ENCODE data around the gene BRD2. TPM values are rescaled to one million over a fixed set of nuclear protein-coding genes. Genes with fewer than 3 reads are reported as not detected.

The BRD2 gene
- total and polyA plus RNA-seq, 2 of the 4 experiments (the other 2 are of a cell fraction), result 99.5 to 144 TPM

DNA sequence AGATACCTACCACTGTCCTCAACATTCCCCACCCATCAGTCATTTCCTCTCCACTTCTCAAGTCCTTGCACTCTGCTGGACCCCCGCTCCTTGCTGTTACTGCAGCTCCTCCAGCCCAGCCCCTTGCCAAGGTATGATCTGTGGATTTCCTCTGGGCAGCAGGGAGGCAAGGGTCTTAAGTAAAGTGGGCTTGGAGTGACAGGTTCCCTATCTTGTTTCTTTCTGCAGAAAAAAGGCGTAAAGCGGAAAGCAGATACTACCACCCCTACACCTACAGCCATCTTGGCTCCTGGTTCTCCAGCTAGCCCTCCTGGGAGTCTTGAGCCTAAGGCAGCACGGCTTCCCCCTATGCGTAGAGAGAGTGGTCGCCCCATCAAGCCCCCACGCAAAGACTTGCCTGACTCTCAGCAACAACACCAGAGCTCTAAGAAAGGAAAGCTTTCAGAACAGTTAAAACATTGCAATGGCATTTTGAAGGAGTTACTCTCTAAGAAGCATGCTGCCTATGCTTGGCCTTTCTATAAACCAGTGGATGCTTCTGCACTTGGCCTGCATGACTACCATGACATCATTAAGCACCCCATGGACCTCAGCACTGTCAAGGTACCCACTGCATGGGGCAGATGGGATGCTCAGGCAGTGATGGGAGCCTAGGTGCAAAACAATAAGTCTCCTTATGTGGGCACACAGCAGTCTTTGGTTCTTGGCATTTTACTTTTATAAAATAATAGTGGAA, 8.1 kb downstream of the BRD2 start:
- H3K4me3 ChIP-seq (ENCODE audit: insufficient read depth, low read depth, low read length), result no peak overlapping the region
- POLR2A ChIA-PET (ENCODE audit: unreplicated experiment), result no interaction called here
- WGBS, 2 experiments (ENCODE audit: extremely low coverage in 2 of 2, insufficient read length in 1 of 2), result 100% methylated on average over 1 of the region's 7 CpGs; no CpG with 5 or more reads in 1 of the 2 experiments
- TF ChIP-seq, protein P1, sequence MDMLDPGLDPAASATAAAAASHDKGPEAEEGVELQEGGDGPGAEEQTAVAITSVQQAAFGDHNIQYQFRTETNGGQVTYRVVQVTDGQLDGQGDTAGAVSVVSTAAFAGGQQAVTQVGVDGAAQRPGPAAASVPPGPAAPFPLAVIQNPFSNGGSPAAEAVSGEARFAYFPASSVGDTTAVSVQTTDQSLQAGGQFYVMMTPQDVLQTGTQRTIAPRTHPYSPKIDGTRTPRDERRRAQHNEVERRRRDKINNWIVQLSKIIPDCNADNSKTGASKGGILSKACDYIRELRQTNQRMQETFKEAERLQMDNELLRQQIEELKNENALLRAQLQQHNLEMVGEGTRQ (IDR thresholded peaks at IDR 0.05; ENCODE audit: low read depth, low read length), result no peak
- TF ChIP-seq CEBPB (IDR thresholded peaks at IDR 0.05; ENCODE audit: low read depth, low read length) (no peak), RAD21 (IDR thresholded peaks at IDR 0.05; ENCODE audit: low read length) (no peak), MAFK (IDR thresholded peaks at IDR 0.05; ENCODE audit: low read depth, low read length) (no peak), MAZ (IDR thresholded peaks at IDR 0.05; ENCODE audit: borderline replicate concordance, low read depth, low read length) (no peak), NFE2L2 (IDR thresholded peaks at IDR 0.05; ENCODE audit: low read depth, low read length) (no peak), RFX5 (IDR thresholded peaks at IDR 0.05; ENCODE audit: low read depth, low read length) (no peak), POLR2A (IDR thresholded peaks at IDR 0.05; ENCODE audit: low read depth, low read length) (no peak), FOS (IDR thresholded peaks at IDR 0.05; ENCODE audit: low read depth, low read length) (no peak), SMC3 (IDR thresholded peaks at IDR 0.05; ENCODE audit: low read depth, low read length) (no peak), MXI1 (IDR thresholded peaks at IDR 0.05; ENCODE audit: borderline replicate concordance, low read depth, low read length) (no peak), RCOR1 (IDR thresholded peaks at IDR 0.05; ENCODE audit: insufficient replicate concordance, low read length) (no peak), CHD1 (IDR thresholded peaks at IDR 0.05; ENCODE audit: low read depth, low read length) (no peak)
- TF ChIP-seq, protein P2, sequence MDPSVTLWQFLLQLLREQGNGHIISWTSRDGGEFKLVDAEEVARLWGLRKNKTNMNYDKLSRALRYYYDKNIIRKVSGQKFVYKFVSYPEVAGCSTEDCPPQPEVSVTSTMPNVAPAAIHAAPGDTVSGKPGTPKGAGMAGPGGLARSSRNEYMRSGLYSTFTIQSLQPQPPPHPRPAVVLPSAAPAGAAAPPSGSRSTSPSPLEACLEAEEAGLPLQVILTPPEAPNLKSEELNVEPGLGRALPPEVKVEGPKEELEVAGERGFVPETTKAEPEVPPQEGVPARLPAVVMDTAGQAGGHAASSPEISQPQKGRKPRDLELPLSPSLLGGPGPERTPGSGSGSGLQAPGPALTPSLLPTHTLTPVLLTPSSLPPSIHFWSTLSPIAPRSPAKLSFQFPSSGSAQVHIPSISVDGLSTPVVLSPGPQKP (IDR thresholded peaks at IDR 0.05; ENCODE audit: borderline replicate concordance, low read depth, low read length), result no peak
- TF ChIP-seq, protein P3, sequence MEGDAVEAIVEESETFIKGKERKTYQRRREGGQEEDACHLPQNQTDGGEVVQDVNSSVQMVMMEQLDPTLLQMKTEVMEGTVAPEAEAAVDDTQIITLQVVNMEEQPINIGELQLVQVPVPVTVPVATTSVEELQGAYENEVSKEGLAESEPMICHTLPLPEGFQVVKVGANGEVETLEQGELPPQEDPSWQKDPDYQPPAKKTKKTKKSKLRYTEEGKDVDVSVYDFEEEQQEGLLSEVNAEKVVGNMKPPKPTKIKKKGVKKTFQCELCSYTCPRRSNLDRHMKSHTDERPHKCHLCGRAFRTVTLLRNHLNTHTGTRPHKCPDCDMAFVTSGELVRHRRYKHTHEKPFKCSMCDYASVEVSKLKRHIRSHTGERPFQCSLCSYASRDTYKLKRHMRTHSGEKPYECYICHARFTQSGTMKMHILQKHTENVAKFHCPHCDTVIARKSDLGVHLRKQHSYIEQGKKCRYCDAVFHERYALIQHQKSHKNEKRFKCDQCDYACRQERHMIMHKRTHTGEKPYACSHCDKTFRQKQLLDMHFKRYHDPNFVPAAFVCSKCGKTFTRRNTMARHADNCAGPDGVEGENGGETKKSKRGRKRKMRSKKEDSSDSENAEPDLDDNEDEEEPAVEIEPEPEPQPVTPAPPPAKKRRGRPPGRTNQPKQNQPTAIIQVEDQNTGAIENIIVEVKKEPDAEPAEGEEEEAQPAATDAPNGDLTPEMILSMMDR (conservative IDR thresholded peaks at IDR 0.05; ENCODE audit: low read depth, low read length), result no peak

More for the DNA sequence above, 8.1 kb downstream of the BRD2 start:
- Histone ChIP-seq H2AK9ac (replicated peaks; ENCODE audit: low read depth, low read length, poor library complexity) (no peak overlapping the region), H2BK20ac (ENCODE audit: low read depth, low read length) (no peak overlapping the region), H3K27ac (ENCODE audit: insufficient read depth, low read length) (no peak overlapping the region), H2BK120ac (ENCODE audit: low read depth, low read length) (no peak overlapping the region), H3K4me1 (ENCODE audit: control insufficient read depth, insufficient read depth, low read length) (peaks cover 6% of the 10 kb centered on the region; the same call in 1 of the 2 replicates), H4K20me1 (ENCODE audit: insufficient read depth, low read length) (peaks cover 96% of the 10 kb centered on the region), H4K5ac (ENCODE audit: low read depth, low read length) (no peak overlapping the region), H3K36me3 (ENCODE audit: control insufficient read depth, insufficient read depth, low read length) (peaks cover 72% of the 10 kb centered on the region), H3K9me3 (ENCODE audit: control insufficient read depth, insufficient read depth, low read length) (no peaks in the 10 kb centered on the region), H2BK5ac (ENCODE audit: low read depth, low read length, poor library complexity, severe bottlenecking) (no peak overlapping the region), H2BK15ac (ENCODE audit: low read depth, low read length) (no peak overlapping the region), H3K4ac (ENCODE audit: low read depth, low read length) (no peak overlapping the region), H4K8ac (ENCODE audit: low read depth in 2 of 2, low read length in 2 of 2) (no peak overlapping the region), H3K14ac (replicated peaks; ENCODE audit: low read depth, low read length) (0 out of 2 replicates have a peak overlapping the region, but pooled peaks have one; percentile 42), H3K4me2 (ENCODE audit: low read depth, low read length) (no peak overlapping the region; the same call in 1 of the 2 replicates), H2AFZ (replicated peaks; ENCODE audit: low read length, poor library complexity) (peak overlapping the region; percentile 18), H2AK5ac (ENCODE audit: low read depth, low read length) (no peak overlapping the region), H3K23ac (ENCODE audit: low read depth, low read length) (peak overlapping the region; percentile 84), H4K91ac (ENCODE audit: insufficient read depth, low read depth, low read length) (no peak overlapping the region), H3K27me3 (ENCODE audit: control insufficient read depth, insufficient read depth, low read length) (no peaks in the 10 kb centered on the region), H3K18ac (ENCODE audit: low read depth, low read length) (no peak overlapping the region), H3K79me1 (ENCODE audit: low read depth in 1 of 2, low read length in 2 of 2) (peaks cover 42 to 57% of the 10 kb centered on the region in 2 experiments), H3K56ac (ENCODE audit: extremely low read depth, insufficient read depth, low read length) (no peak overlapping the region), H3K9me1 (ENCODE audit: insufficient read depth, low read length) (peaks cover 9% of the 10 kb centered on the region), H3K9ac (ENCODE audit: low read depth, low read length) (no peak overlapping the region)
- BruUV-seq (replicated peaks), result TSS peak; percentile 10
- CTCF ChIA-PET, result interaction anchor here (1.9 kb wide), 1 partner anchor 90 kb away, joined by 4 read pairs; no protein-coding TSS in a partner anchor
- in situ Hi-C loops (cut with MboI; ENCODE audit: low sequenced_read_pairs) (loop anchor here (5.0 kb wide), 1 partner anchor 39 kb away; no protein-coding TSS in a partner anchor), dilution Hi-C loops (cut with HindIII; ENCODE audit: low sequenced_read_pairs, unreplicated experiment) (no loop called here), intact Hi-C loops (cut with micrococcal nuclease) (no loop called here)
- DNase-seq (no peak), ATAC-seq (ENCODE audit: low read depth) (no peak)
